Upper lobe of left lung (tissue), 4 donors: Measurements from ENCODE around the gene PARN.

ENCODE experiments used
- CTCF ChIP-seq, 6 experiments: fragments of 450-650 bp in 4 of 6; fragments of 200-600 bp in 2 of 6; sonication (generic) in 2 of 6; IDR thresholded peaks; one replicate each; pipeline ENCODE4 v1.5.1; 2016 to 2019; ENCODE audit warnings: antibody characterized with exemption in 6 of 6
- POLR2A ChIP-seq, 4 donors: fragments of 450-650 bp; IDR thresholded peaks; one replicate each; pipeline ENCODE4 v1.5.1; 2016 to 2017; ENCODE audit warnings: antibody characterized with exemption in 4 of 4, mild to moderate bottlenecking in 2 of 4
- POLR2AphosphoS5 ChIP-seq, 2 donors: sonication (generic); formaldehyde crosslinking; IDR thresholded peaks; one replicate each; pipeline ENCODE4 v1.5.1; 2017; ENCODE audit warnings: antibody characterized with exemption in 2 of 2

- TF ChIP-seq CTCF (IDR thresholded peaks at IDR 0.05), result no peak
- no peak for TF ChIP-seq POLR2A (IDR thresholded peaks at IDR 0.05)
- TF ChIP-seq POLR2AphosphoS5 (IDR thresholded peaks at IDR 0.05), result no peak
These were observed 222.2 kb downstream of the PARN start for GRCh38 chr16:14407786-14408399.
